Mucosa of stomach (tissue), 1 donor: ENCODE data around the gene RPL4.
"Not testable (repeated sequence)": the region's sequence is repeated elsewhere in the genome, so short reads cannot be mapped to it uniquely, and the experiment has no call there.

Experiments
- H3K27me3 ChIP-seq: one replicate; pipeline ENCODE4 v1.7.0; 2013; ENCODE audit warnings: mild to moderate bottlenecking, low read length; ENCODE audit not compliant: control insufficient read depth, insufficient read depth
- H3K36me3 ChIP-seq: one replicate; pipeline ENCODE4 v1.7.0; 2013; ENCODE audit warnings: low read length; ENCODE audit not compliant: control insufficient read depth, insufficient read depth
- H3K4me1 ChIP-seq: one replicate; pipeline ENCODE4 v1.7.0; 2013; ENCODE audit warnings: mild to moderate bottlenecking, low read length; ENCODE audit not compliant: control insufficient read depth, insufficient read depth
- H3K4me3 ChIP-seq: one replicate; pipeline ENCODE4 v1.7.0; 2013; ENCODE audit warnings: low read length
- H3K9ac ChIP-seq: one replicate; pipeline ENCODE4 v1.7.0; 2013; ENCODE audit warnings: mild to moderate bottlenecking, low read length, moderate library complexity
- H3K9me3 ChIP-seq: one replicate; pipeline ENCODE4 v1.7.0; 2013; ENCODE audit warnings: mild to moderate bottlenecking, low read length, moderate library complexity; ENCODE audit not compliant: control insufficient read depth
- donor health status: Pancreatic carcinoma.

RPL4 gene

GRCh38 chr15:66467162-66468040 lies 37.3 kb downstream of the RPL4 start:
- H3K27me3 ChIP-seq, H3K9me3 ChIP-seq, H3K9ac ChIP-seq, H3K36me3 ChIP-seq, H3K4me3 ChIP-seq, H3K4me1 ChIP-seq: not testable (repeated sequence)

- not testable (repeated sequence) for H3K9ac ChIP-seq, H3K4me3 ChIP-seq, H3K27me3 ChIP-seq, H3K36me3 ChIP-seq, H3K9me3 ChIP-seq
- H3K4me1 ChIP-seq: peaks cover 16% of the 10 kb centered on the region
Observed at GRCh38 chr15:66465294-66465693, 39.4 kb downstream of the RPL4 start.

- Histone ChIP-seq H3K9me3 (no peaks in the 10 kb centered on the region), H3K9ac (no peak overlapping the region), H3K36me3 (no peaks in the 10 kb centered on the region), H3K27me3 (no peaks in the 10 kb centered on the region), H3K4me3 (no peak overlapping the region), H3K4me1 (peaks cover 16% of the 10 kb centered on the region)
Observed at GRCh38 chr15:66462627-66463026, 42.0 kb downstream of the RPL4 start.

- Histone ChIP-seq H3K9ac (no peak overlapping the region), H3K4me3 (no peak overlapping the region), H3K27me3 (no peaks in the 10 kb centered on the region), H3K4me1 (peaks cover 16% of the 10 kb centered on the region), H3K9me3 (no peaks in the 10 kb centered on the region), H3K36me3 (no peaks in the 10 kb centered on the region)
Observed at GRCh38 chr15:66461917-66462316, 42.7 kb downstream of the RPL4 start.

GRCh38 chr15:66461294-66461693 lies 43.4 kb downstream of the RPL4 start:
- peaks cover 16% of the 10 kb centered on the region for H3K4me1 ChIP-seq
- H3K27me3 ChIP-seq, H3K36me3 ChIP-seq, H3K9ac ChIP-seq, H3K4me3 ChIP-seq, H3K9me3 ChIP-seq: not testable (repeated sequence)

- no peaks in the 10 kb centered on the region for H3K9me3 ChIP-seq
- no peak overlapping the region for H3K9ac ChIP-seq
- H3K4me3 ChIP-seq: no peak overlapping the region
- H3K4me1 ChIP-seq: peaks cover 14% of the 10 kb centered on the region
- H3K27me3 ChIP-seq: no peaks in the 10 kb centered on the region
- H3K36me3 ChIP-seq: no peaks in the 10 kb centered on the region
Observed at GRCh38 chr15:66459818-66460615, 44.6 kb downstream of the RPL4 start.

GRCh38 chr15:66456211-66456610 lies 48.4 kb downstream of the RPL4 start:
- Histone ChIP-seq H3K9me3 (no peaks in the 10 kb centered on the region), H3K9ac (no peak overlapping the region), H3K4me3 (no peak overlapping the region), H3K4me1 (no peaks in the 10 kb centered on the region), H3K36me3 (no peaks in the 10 kb centered on the region), H3K27me3 (no peaks in the 10 kb centered on the region)

GRCh38 chr15:66454143-66454542 lies 50.5 kb downstream of the RPL4 start:
- no peak overlapping the region for H3K4me3 ChIP-seq
- H3K36me3 ChIP-seq: no peaks in the 10 kb centered on the region
- no peaks in the 10 kb centered on the region for H3K9me3 ChIP-seq
- no peak overlapping the region for H3K9ac ChIP-seq
- no peaks in the 10 kb centered on the region for H3K27me3 ChIP-seq
- H3K4me1 ChIP-seq: no peaks in the 10 kb centered on the region

- Histone ChIP-seq H3K4me3 (no peak overlapping the region), H3K36me3 (no peaks in the 10 kb centered on the region), H3K4me1 (no peaks in the 10 kb centered on the region)
Observed at GRCh38 chr15:66452971-66453580, 51.6 kb downstream of the RPL4 start.

GRCh38 chr15:66452420-66452819 lies 52.2 kb downstream of the RPL4 start:
- no peaks in the 10 kb centered on the region for H3K36me3 ChIP-seq
- no peaks in the 10 kb centered on the region for H3K4me1 ChIP-seq
- no peak overlapping the region for H3K4me3 ChIP-seq
- H3K27me3 ChIP-seq: no peaks in the 10 kb centered on the region
- H3K9me3 ChIP-seq: no peaks in the 10 kb centered on the region
- H3K9ac ChIP-seq: no peak overlapping the region

More at GRCh38 chr15:66452971-66453580, 51.6 kb downstream of the RPL4 start:
- H3K27me3 ChIP-seq: no peaks in the 10 kb centered on the region
- H3K9me3 ChIP-seq: no peaks in the 10 kb centered on the region
- no peak overlapping the region for H3K9ac ChIP-seq
